ENCODE data around the gene MS4A7. TPM values are rescaled to one million over a fixed set of nuclear protein-coding genes. Genes with fewer than 3 reads are reported as not detected.

MS4A7 gene
- total RNA-seq, 6 experiments from 2014 or later: not detected

DNA sequence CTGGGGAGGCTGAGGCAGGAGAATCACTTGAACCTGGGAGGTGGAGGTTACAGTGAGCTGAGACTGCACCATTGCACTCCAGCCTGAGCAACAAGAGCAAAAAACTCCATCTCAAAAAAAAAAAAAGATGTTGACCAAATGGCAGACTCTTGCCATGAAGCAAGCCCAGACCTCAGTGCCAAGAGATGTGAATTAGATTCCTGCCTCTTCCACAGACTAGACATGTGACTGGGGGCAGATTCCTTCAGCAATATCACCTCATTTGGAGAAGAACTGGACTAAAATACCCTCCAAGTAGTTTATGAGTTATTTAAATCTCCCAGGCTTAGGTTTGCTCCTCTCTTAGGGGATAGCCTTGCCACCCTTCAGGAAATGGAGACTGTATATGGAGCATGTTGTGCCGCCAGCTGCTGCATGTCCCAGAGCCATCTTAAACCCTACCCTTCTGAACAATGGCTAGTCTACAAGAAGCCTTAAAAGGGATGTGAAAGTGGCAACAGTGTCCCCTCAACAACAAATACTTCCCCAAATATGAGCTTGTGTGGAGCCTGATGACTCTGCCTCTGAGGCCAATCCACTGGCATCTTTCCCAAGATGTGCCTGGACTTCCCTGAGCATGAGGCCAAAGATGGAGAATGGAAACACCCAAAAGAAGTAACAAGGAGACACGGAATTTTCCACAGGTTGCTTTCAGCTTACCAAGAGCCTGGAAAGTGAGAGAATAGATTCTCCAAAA is 763 bp upstream of the MS4A7 start:
- peaks cover 38% of the 10 kb centered on the region for H3K9me3 Mint-ChIP-seq
- no peaks in the 10 kb centered on the region for H3K4me1 Mint-ChIP-seq (ENCODE audit: low read depth)
- no peak overlapping the region for H3K4me3 Mint-ChIP-seq
- TF ChIP-seq, protein P1, sequence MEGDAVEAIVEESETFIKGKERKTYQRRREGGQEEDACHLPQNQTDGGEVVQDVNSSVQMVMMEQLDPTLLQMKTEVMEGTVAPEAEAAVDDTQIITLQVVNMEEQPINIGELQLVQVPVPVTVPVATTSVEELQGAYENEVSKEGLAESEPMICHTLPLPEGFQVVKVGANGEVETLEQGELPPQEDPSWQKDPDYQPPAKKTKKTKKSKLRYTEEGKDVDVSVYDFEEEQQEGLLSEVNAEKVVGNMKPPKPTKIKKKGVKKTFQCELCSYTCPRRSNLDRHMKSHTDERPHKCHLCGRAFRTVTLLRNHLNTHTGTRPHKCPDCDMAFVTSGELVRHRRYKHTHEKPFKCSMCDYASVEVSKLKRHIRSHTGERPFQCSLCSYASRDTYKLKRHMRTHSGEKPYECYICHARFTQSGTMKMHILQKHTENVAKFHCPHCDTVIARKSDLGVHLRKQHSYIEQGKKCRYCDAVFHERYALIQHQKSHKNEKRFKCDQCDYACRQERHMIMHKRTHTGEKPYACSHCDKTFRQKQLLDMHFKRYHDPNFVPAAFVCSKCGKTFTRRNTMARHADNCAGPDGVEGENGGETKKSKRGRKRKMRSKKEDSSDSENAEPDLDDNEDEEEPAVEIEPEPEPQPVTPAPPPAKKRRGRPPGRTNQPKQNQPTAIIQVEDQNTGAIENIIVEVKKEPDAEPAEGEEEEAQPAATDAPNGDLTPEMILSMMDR (IDR thresholded peaks at IDR 0.05): no peak
- no peaks in the 10 kb centered on the region for H3K27me3 Mint-ChIP-seq (ENCODE audit: insufficient read depth)
- no peak for DNase-seq
- no peaks in the 10 kb centered on the region for H3K36me3 Mint-ChIP-seq (ENCODE audit: low read depth)
- H3K27ac Mint-ChIP-seq: no peak overlapping the region

DNA sequence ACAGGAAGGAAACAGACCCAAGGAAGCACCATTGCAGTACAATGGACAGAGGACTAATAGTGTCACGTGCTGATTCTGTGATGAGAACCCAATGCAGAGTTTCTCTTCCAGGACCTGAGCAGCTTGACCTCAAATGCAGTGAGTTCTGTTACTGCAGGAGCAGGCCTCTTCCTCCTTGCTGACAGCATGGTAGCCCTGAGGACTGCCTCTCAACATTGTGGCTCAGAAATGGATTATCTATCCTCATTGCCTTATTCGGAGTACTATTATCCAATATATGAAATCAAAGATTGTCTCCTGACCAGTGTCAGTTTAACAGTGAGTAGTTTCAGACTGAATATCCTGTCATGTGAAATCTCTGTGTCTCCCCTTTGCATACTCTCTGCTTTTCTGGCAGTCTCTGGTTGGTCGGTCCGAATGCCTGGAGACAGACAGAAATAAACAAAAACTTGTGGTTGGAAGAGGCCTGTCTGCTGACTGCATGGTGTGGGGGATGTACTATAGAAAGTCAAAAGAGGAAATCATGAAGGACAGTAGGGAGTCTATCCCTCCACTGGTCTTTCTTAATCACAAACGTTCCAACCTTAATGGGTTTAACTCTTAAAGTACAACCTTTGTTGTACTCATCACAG is 11.1 kb downstream of the MS4A7 start:
- TF ChIP-seq, protein P1 (IDR thresholded peaks at IDR 0.05): no peak
- Mint-ChIP-seq H3K27me3 (ENCODE audit: insufficient read depth) (no peaks in the 10 kb centered on the region), H3K27ac (no peak overlapping the region), H3K4me1 (ENCODE audit: low read depth) (no peaks in the 10 kb centered on the region), H3K4me3 (no peak overlapping the region), H3K9me3 (peaks cover 30% of the 10 kb centered on the region), H3K36me3 (ENCODE audit: low read depth) (no peaks in the 10 kb centered on the region)
- DNase-seq: no peak

DNA sequence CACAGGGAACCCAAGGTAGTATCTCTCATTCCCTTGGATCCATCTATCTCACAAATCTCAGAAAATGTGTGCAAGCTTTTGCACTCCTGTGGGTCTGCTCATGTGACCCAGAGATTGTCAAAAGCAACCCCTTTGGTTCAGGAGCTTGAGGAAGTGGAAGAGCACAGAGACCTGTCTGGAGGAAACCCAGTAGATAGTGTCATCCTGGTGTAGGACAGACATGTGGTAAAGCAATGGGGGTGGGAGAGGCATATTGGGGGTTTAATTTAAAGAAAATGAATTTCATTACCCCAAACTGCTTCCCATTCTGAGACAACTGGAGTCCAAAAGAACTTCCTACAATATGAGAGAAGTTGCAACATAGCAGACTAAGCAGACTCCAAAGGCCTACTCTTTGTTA is 12.1 kb downstream of the MS4A7 start:
- H3K9me3 Mint-ChIP-seq: peaks cover 29% of the 10 kb centered on the region
- no peaks in the 10 kb centered on the region for H3K27me3 Mint-ChIP-seq (ENCODE audit: insufficient read depth)
- H3K27ac Mint-ChIP-seq: no peak overlapping the region
- no peak overlapping the region for H3K4me3 Mint-ChIP-seq
- H3K4me1 Mint-ChIP-seq (ENCODE audit: low read depth): no peaks in the 10 kb centered on the region
- H3K36me3 Mint-ChIP-seq (ENCODE audit: low read depth): no peaks in the 10 kb centered on the region
- DNase-seq: no peak
- TF ChIP-seq, protein P1 (IDR thresholded peaks at IDR 0.05): no peak

DNA sequence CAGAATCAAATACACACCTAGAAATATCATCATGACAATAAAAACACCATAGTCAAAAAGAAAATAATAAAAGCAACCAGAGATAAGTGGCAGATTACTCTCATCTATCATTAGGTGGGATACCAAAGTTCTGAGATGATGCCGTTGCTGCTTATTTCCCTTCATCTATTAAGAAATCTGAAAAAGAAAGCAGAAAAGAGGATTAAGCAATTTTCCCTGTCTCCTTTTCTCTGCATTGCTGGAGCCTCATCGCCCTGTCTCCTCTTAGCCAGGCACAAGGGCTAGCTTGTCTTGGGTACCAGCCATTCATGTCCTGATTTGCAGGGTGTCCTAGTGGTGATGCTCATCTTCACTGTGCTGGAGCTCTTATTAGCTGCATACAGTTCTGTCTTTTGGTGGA is 14.0 kb downstream of the MS4A7 start:
- TF ChIP-seq, protein P1 (IDR thresholded peaks at IDR 0.05): no peak
- Mint-ChIP-seq H3K36me3 (ENCODE audit: low read depth) (no peaks in the 10 kb centered on the region), H3K27me3 (ENCODE audit: insufficient read depth) (no peaks in the 10 kb centered on the region), H3K9me3 (peaks cover 29% of the 10 kb centered on the region), H3K4me3 (no peak overlapping the region), H3K4me1 (ENCODE audit: low read depth) (no peaks in the 10 kb centered on the region), H3K27ac (no peak overlapping the region)
- no peak for DNase-seq

DNA sequence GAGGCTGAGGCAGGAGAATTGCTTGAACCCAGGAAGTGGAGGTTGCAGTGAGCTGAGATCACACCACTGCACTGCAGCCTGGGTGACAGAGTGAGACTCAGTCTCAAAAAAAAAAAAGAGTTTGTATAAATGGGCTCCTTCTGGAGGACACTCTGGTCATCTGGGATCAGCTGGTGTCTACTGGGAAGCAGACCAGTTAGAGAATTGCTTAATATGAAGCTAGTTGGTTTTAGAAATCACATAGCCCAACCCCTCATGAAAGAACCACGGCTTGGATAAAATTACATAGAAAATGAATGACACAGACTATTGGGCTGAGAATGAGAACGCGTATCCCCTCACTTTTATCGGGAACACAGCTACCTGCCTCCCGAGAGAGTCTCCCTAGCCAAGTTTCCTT is 14.7 kb downstream of the MS4A7 start:
- TF ChIP-seq, protein P1 (IDR thresholded peaks at IDR 0.05): no peak
- Mint-ChIP-seq H3K36me3 (ENCODE audit: low read depth) (no peaks in the 10 kb centered on the region), H3K4me1 (ENCODE audit: low read depth) (no peaks in the 10 kb centered on the region), H3K27me3 (ENCODE audit: insufficient read depth) (no peaks in the 10 kb centered on the region), H3K27ac (no peak overlapping the region), H3K4me3 (no peak overlapping the region), H3K9me3 (peaks cover 35% of the 10 kb centered on the region)
- DNase-seq: no peak
